ENCODE data around the gene SH3PXD2B.

SH3PXD2B gene

DNA sequence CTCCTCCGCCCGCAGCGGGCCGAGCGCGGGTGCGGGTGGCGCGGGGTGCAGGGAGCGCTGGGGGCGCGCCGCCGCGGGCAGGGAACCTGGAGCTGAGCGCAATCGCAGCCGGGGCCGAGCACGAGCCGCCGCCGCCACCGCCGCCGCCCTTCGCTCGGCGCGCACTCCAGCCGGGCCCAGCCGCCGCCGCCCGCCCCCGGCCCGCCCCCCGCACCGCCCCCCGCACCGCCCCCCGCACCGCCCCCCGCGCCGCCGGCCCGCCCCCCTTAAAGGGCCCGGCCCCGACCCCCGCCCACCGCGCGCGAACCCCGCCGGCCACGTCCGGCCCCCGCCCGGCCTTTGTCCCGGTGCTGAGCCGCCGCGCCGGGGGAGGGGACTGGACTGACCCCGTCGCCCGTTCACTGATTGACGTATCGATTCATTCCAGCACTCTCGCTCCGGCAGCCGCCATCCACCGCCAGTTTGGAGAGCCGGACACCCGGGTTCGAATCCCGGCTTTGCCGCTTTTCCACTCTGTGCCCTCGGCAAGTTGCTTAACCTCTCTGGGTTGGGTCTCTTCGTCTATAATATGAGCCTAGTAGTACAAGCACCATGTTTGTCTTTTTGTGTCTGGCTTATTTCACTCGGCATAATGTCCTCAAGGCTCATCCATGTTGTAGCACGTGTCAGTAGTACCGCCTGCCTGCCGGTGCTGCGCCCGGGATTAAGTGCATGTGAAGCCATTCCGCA, at the start of gene SH3PXD2B:
SH3PXD2B (minus strand) TSS at position 168 of the 729 bp plus-strand sequence. CDS start 173 bp downstream, outside the sequence.
- DNase-seq (ENCODE audit: low read depth), result no peak

GRCh38 chr5:172502969-172503368, 48.6 kb upstream of the SH3PXD2B start:
- DNase-seq (ENCODE audit: low read depth), result no peak

DNA sequence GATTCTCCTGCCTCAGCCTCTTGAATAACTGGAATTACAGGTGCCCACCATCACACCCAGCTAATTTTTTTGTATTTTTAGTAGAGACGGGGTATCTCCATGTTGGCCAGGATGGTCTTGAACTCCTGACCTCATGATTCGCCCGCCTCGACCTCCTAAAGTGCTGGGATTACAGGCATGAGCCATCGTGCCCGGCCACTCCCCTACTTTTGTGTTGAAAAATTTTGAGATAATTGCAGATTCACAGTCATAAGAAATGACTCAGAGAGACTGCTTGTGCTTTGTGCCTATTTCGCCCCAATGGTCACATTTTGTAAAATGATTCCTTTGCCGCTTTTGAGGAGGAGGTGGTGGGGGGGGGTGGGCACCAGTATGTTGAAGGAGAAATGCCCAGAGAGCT, 48.1 kb upstream of the SH3PXD2B start:
- DNase-seq (ENCODE audit: low read depth), result no peak

DNA sequence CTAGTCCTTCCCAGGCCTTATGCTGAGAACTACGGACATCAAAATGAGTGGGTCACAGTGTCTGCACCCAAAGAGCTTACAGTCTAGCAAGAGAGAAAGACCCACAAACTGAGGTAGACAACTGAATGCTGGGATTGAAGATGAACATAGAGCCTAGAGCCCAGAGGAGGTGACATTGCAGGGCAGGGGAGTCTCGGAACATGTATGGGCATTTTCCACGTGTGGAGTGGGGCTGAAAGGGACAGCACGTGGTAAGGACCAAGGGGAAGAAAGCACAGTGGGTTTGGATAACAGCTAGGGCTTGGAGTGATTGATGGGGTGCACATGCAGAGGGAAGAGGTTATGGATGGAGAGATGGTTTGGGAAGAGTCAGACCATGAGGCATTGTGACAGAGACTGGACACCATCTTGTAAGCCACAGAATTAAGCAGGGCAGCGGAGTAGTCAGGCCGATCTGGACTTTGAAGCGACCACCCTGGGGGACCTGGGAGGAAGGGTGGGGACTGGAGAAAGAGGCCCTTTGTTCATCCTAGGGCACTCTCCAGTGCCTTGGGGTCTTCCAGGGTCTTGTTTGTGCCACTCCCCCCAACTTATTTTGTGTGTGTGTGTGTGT, 47.5 kb upstream of the SH3PXD2B start:
- DNase-seq (ENCODE audit: low read depth), result no peak

DNA sequence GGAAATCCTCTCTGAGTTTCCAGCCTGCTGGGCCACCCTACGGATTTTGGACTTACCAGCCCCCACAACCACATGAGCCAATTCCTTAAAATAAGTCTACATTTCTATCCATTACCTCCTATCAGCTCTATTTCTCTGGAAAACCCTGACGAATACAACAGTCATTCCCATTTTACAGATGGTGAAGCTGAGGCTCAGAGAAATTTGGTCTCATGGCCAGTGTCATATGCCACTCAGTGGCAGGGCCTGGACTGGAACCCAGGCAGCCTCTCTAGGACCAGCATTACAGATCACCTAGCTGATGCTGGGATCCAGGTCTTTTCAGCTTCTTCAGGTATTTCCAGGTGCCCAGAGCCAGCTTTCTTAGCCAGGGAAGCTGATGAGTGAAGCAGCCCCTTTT, 45.0 kb upstream of the SH3PXD2B start:
- DNase-seq (ENCODE audit: low read depth), result no peak

- DNase-seq (ENCODE audit: low read depth), result no peak
These were observed 44.3 kb upstream of the SH3PXD2B start for GRCh38 chr5:172498431-172499129.

DNA sequence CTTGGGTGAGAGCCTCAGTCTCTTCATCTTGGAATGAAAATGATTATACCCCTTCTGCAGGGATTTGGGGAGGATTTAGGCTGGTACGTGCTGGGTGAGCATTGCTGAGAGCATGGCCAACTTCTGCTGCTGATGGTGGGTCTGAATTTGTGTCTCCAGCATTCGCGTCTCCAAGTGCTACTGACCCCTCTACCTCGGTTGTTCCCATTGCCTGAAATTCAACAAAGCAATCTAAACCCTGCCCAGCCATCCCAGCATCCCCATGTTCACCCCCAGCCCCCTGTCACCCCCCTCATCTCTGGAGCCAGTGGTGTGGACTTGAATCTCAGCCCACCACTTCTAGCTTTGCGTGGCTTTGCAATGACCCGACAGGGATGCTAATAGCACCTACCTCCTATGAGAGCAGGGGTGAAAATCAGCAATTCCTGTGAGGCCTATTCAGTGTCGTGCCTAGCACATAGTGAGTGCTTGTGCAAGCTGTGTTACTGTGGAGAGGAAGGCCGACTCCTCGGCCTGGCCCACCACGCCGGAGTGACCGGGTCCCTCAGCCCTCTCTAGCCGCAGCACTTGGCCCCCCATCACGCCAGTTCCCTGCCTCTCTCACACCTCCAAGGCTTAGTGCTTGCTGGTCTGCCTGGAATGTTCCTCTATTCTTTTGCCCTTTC, 43.4 kb upstream of the SH3PXD2B start:
- DNase-seq (ENCODE audit: low read depth), result no peak

GRCh38 chr5:172496671-172497371, 42.5 kb upstream of the SH3PXD2B start:
- peak; percentile 57 for DNase-seq (ENCODE audit: low read depth)

- DNase-seq (ENCODE audit: low read depth), result no peak
These were observed 40.5 kb upstream of the SH3PXD2B start for GRCh38 chr5:172494630-172495505.

DNA sequence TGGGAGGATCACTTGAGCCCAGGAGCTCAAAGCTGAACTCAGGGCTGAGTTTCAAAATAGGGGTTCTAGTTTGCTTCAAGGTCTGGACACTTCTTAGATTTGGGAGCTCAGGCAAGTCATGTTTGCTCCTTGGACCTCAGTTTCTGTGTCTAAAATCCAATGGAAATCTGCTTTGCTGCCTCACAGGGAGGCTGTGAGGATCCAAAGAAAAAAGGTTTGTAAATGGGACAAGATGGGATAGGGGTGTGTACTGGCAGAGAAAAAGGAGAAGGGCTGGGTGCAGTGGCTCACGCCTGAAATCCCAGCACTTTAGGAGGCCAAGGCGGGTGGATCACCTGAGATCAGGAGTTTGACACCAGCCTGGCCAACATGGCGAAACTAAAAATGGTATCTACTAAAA, 39.6 kb upstream of the SH3PXD2B start:
- no peak for DNase-seq (ENCODE audit: low read depth)

- DNase-seq (ENCODE audit: low read depth), result no peak
These were observed 39.1 kb upstream of the SH3PXD2B start for GRCh38 chr5:172493461-172493860.

GRCh38 chr5:172493002-172493401, 38.7 kb upstream of the SH3PXD2B start:
- DNase-seq (ENCODE audit: low read depth), result no peak

- no peak for DNase-seq (ENCODE audit: low read depth)
These were observed 37.9 kb upstream of the SH3PXD2B start for GRCh38 chr5:172492097-172492840.

DNA sequence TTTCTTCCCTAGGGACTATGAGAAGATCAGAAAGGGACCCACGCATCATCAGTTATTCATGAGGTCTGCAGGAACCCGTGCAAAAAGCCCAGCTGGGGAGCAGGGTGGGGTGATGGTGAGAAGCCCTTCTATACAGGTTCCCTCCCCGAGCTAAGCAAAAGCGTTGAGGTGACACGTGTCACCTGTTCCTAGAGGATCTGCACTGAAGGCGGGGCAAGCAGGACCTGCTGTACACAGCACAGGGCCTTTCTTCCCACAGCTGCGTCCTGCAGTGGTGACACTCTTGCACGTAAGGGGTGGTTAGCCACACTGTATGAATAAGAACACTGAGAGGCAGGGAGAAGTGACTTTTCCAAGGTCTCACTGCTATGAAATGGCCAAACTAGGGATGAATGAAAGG, 37.2 kb upstream of the SH3PXD2B start:
- no peak for DNase-seq (ENCODE audit: low read depth)

GRCh38 chr5:172490514-172491461, 36.5 kb upstream of the SH3PXD2B start:
- DNase-seq (ENCODE audit: low read depth), result no peak

- DNase-seq (ENCODE audit: low read depth), result no peak
These were observed 33.9 kb upstream of the SH3PXD2B start for GRCh38 chr5:172488221-172488620.

GRCh38 chr5:172487671-172488070, 33.3 kb upstream of the SH3PXD2B start:
- DNase-seq (ENCODE audit: low read depth), result no peak

DNA sequence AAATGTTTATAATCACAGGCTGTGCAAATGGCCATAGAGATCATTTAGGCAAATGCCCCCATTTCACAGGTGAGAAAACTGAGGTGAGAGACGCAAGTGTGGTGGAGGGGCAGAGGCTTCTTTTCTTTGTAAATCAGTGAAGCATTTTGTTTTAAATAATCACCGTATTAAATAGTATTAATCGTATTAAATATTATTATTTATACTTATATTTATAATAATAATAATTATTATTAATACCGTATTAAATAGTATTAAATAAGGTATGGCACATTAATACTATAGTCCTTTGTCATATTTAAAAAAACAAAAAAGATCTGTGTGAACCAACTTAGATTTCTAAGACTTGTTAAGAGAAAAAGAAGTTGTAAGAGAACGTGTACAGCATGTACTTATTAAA, 32.6 kb upstream of the SH3PXD2B start:
- DNase-seq (ENCODE audit: low read depth), result no peak

GRCh38 chr5:172486451-172486850, 32.1 kb upstream of the SH3PXD2B start:
- no peak for DNase-seq (ENCODE audit: low read depth)

Measured in stromal cell of bone marrow (primary cell).